HG02981 (cell line): ENCODE results near the gene ALDH8A1.
A peak's percentile ranks its signal among the peaks of the same experiment; 100 is the strongest.
"Not testable (repeated sequence)": the region's sequence is repeated elsewhere in the genome, so short reads cannot be mapped to it uniquely, and the experiment has no call there.

Experiments used
- ATAC-seq: cut with Tn5 transposase; IDR thresholded peaks from one replicate; pipeline ENCODE4 v1.9.1; 2021; ENCODE audit warnings: mild to moderate bottlenecking, moderate library complexity; ENCODE audit not compliant: unreplicated experiment

ALDH8A1 gene

DNA sequence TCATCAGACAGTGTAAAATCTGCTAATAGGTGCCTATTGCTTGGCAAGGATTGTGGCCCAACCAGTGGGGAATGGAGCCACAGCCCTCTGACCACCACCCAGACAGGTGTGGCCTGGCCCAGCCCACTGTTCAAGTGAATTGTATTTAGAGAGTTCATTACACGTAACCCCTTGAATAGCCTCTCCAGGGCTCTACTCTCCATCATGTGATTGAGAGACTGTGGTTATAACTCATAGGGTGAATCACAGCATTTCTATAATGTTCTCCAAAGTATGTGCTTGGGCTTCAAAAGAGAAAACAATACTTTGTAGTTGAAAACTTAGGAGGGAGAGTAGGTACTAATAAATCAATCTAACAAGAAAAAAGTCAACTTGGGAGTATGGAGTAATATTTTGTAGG lies 38.4 kb downstream of the ALDH8A1 start:
- ATAC-seq, result no peak

DNA sequence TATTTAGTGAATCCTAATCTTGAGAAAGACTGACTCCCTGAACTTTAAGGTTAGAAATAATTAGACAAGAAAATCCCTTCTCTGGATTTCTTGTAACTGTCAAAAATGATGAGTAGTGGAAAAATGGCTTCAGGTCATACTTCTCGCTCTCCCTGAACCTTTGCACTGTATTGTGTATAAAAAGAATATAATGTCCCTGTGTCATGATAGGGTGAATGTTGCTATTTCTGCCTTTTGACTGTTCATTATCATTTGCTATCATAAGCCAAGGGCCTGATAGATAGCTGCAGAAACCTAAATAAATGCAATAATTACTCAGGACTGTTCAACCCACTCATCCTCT lies 39.3 kb downstream of the ALDH8A1 start:
- ATAC-seq, result no peak

DNA sequence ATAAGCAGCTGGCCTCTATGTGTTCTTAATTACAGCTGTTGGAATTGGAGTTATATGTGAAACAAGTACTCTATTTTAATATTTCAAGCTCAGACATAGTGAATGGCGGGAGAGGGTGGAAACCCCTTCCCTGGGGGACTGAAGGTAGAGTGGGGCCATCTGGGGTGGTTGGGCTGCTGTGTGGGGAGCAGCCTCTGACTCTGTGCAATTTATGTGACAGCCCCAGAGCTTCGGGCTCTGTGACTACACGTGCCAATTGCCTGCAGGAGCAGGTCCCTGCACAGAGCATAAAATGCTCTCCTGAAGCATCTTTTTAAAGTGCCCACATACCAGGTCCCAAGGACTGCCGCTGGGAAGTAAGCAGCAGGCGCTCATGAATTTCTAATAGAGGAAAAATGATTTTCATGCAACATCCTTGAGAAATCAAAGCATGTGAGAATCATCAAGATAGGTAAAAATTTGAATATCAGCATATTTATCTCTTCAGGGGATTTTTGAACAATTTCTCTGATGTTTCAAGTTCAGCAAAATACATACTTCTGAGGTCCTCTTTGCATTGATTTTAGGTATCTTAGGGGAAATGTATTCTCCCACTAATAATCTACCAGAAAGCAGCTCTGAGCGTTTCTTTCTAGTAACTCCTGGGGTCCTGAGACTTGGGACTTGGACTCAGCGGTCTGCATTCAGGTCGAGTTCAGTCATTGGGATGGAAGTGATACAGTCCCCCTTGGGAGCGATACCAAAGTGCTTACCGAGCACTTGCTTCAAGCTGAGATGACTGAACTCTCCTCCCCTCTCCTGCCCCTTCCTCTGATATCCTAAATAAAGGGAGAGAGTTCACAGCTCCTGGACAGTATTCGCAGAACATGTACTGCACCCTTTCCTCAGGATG lies 40.0 kb downstream of the ALDH8A1 start:
- ATAC-seq, result no peak

DNA sequence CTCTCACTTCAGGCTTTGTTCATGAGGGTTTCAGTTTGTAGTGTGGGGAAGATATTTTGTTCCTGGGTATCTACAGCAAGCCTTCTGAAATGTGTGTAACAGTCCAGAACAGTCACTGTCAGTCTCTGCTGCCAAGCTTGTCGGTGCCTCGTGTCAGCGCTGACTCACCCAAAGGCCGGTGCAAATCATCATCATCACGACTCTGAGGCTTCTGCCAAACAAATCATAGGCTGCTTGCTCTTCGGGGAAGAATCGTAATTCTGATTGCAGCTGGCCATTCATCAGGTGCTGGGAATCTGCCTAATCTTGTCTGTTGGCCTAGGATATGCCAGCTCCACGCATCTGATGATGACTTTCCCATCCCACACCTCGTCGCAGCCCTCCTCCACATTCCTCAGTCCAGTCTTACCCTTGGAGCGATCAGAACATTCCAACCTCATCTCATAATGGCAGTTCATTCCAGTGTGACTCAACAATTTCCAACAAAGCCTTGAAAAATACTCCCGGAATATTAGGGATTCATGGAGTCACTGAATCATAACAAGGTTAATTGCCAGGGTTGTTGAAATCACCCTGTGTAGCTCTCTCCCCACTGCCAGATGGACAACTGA lies 40.9 kb downstream of the ALDH8A1 start:
- no peak for ATAC-seq

DNA sequence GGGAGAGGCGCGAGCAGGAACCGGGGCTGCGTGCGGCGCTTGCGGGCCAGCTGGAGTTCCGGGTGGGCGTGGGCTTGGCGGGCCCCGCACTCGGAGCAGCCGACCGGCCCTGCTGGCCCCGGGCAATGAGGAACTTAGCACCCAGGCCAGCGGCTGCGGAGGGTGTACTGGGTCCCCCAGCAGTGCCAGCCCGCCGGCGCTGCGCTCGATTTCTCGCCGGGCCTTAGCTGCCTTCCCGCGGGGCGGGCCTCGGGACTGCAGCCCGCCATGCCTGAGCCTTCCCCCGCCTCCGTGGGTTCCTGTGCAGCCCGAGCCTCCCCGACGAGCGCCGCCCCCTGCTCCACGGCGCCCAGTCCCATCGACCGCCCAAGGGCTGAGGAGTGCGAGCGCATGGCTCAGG lies 45.2 kb downstream of the ALDH8A1 start:
- ATAC-seq, result not testable (repeated sequence)

DNA sequence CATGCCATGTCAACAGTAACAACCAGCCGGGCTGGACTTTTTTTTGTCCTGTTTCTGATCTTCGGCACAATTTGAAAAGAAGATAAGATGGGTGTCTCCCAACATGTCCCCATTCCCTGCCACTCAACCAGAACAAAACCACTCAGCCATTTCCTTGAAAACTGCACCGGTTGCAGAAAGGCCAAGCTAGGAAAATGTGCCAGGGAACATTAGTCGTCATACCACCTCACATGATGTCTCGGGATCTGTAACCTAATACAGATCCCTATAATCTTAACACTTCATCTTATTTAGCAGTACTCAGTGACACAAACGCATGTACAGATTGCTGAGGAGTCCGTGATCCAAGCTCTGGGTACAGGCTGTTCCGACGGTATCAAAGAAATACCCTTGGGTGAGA lies 46.5 kb downstream of the ALDH8A1 start:
- ATAC-seq, result no peak

DNA sequence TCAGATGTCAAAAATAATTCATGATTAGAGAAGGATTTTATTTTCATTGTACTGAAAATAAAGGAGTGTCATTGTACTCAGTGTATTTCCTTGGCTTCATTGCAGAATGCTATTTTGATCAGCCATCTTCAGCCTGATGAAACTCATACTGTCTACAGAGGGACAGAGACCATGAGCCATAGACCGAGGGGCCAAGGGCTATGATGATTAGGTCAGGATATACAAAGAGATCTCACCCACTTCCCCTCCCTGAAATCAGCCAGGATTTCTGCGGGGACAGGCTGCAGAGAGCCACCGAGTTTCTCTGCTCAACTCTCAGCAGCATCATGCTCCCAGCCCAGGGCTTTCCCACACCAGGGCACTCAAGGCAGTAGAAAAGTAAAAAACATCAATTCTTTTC lies 47.0 kb downstream of the ALDH8A1 start:
- ATAC-seq, result no peak

DNA sequence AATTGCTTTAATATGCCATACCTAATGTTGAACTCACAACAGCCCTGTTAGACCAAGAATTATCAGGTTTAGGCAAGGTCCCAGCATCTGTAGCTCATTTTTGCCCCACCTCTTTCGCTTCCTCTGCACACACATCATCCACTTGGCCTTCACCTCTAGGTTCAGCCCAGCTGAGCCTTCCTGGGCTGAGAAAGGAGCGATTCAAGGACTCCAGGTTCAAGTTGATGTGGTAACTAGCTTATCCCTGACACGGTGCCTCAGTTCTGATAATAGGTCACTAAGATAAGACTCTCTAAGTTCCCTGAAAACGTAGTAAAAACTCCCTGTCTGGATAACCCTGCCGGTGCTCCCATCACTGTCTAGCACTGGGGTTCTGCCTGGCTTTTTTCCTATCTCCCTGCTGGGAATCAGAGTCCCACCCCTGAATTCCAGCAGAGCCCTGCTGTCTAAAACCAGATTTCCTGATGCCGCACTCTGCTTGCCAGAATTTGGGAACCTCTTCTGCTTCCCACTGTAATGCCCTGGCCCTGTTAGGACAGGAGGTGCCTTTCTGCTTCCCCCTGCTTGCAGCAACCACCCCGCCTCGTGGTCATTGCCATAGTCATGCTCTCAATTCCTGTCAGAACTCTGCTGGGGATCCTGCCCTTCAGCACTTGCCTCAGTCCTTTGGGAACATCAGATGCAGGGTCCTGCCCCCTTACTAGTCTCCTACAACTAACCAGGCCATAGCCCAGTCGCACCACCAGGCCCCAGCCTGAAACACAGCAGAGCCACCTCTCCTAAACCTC lies 47.6 kb downstream of the ALDH8A1 start:
- no peak for ATAC-seq

DNA sequence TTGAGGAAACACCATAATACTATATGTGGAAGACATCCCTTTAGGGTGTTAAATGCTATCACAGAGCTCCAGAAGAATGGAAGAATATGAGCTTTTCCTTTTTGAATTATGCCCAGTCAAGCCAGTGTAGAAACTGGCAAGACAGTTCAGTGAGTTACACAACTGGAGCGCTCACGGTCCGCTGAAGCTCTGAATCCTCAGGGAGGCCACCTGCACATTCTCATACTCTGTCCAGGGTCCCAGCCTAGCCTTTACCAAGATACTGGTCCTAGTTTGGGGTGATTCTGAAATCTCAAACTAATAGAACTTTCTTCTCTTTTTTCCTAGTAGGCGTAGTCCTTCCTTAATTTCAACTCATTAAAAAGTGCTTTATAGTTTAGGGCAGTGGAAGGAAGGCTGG lies 51.3 kb downstream of the ALDH8A1 start:
- ATAC-seq, result no peak

DNA sequence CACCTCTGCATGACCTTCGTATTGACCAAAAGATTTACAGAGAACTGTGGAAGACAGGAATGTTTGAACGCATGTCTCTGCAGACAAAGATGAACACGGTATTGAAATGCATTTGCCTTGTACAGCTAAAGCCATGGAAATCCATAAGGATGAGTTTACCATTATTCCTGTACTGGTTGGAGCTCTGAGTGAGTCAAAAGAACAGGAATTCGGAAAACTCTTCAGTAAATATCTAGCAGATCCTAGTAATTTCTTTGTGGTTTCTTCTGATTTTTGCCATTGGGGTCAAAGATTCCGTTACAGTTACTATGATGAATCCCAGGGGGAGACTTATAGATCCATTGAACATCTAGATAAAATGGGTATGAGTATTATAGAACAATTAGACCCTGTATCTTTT lies 51.7 kb downstream of the ALDH8A1 start:
- not testable (repeated sequence) for ATAC-seq

DNA sequence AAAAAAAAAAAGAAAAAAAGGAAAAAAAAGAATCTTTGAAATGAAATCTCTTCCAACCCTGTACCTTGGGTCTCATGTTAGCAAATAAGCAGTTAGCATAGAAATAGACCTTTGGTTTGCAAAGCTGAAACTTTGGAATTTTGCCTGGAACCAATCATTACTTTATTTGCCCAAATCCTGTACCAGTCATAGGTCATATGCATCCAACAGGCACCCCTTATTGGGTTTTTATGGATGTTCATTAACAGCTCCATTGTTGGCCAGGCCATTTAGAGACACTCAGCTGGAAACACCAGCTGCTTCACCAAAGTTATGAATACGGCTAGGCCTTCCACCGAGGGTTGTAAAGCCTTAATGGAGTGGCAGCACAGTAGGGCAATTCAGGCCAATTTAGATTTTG lies 53.0 kb downstream of the ALDH8A1 start:
- no peak for ATAC-seq

DNA sequence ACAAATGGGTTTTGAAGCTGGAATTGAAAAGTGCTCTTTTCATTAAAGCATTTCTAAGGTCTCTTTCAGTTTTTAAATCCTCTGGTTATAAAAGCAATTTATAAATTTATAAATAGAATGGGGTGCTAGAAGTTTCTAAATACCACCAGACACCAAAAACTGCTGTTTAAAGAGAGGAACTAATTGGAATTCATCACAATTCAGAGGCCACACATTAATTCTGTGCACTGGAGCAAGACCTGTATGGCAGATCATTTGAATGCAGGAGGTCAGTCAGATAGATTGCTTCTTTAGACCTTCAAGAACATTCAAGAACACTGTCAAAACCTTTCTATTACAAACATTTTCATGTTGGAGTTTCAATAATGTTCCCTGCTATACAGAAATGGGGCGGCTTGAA lies 55.1 kb downstream of the ALDH8A1 start:
- ATAC-seq, result no peak

DNA sequence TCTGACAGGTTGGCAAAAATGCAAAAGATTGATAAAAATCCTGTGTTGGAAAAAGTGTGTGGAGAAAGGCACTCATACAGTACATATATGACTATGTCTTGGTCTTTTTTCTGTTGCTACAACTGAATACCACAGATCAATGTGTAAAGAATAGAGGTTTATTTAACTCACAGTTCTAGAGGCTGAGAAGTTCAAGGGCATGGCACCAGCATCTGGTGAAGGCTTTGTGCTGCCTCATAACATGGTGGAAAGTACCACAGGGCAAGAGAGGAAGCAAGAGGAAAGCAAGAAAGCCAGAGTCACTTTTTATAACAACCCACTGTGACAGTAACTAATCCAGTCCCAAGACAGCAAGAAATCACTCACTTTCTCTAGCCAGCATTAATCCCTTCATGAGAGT lies 57.5 kb downstream of the ALDH8A1 start:
- no peak for ATAC-seq

DNA sequence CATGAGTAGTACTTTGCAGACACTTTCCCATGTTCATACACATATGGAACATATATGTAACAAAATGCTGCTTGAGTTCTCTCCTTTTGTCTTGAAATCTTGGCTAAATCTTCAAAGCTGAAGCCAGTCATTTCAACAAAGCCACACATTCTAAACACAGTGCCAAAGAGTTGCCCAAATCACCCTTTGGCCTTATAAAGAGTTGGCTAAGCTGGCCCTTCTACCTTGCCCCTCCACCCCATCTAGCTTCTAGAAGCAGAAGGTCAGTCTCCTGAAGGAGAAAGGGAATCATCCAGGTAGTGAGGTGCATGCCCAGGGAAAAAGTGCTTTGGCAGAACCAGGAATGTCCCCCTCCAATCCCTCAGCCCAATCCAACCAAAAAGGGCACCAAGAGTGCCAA lies 58.3 kb downstream of the ALDH8A1 start:
- ATAC-seq, result no peak

DNA sequence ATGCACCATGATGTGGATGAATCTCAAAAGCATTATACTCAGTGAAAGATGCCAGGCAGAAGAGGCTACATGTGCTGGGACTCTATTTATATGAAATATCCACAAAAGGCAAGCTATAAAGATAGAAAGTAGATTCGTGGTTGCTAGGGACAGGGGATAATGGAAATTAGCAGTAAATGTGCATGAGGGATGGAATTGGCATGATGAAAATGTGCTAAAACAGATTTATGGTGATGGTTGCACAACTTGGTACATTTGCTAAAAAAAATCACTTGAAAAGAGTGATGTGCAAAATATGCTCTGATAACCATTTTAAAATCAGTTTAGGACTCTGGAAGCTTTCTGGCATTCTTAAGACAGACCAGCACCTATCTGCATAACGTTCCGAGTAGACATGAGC lies 61.6 kb downstream of the ALDH8A1 start:
- ATAC-seq, result no peak

DNA sequence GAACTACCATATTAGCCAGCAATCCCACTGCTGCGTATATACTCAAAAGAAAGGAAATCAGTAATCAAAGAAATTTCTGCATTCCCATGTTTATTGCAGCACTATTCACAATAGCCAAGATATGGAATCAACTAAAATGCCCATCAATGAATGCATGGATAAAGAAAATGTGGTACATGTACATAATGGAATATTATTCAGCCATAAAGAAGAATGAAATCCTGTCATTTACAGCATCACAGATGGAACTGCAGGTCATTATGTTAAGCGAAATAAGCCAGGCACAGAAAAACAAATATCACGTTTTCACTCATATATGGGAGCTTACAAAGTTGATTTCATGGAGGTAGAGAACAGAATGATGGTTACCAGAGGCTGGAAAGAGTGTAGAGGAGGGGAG lies 65.1 kb downstream of the ALDH8A1 start:
- ATAC-seq, result no peak

DNA sequence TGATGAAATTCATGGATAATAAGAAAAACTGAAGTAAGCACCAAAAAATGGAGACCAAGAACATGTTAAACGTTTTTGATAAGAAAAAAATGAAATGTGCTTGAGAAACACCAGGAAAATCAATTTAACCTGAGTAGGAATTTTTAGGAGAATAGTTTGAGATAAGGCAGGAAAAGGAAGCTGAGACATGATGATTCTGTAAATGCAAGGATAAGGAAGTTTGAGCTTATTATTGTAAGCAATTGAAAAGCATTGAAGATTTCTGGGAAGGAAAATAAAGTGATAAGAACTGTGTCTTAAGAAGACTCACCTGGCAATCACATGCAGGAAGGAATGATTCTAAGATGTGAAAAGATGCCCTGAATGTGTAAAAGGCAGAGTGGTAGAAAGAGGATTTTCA lies 66.6 kb downstream of the ALDH8A1 start:
- ATAC-seq, result no peak

DNA sequence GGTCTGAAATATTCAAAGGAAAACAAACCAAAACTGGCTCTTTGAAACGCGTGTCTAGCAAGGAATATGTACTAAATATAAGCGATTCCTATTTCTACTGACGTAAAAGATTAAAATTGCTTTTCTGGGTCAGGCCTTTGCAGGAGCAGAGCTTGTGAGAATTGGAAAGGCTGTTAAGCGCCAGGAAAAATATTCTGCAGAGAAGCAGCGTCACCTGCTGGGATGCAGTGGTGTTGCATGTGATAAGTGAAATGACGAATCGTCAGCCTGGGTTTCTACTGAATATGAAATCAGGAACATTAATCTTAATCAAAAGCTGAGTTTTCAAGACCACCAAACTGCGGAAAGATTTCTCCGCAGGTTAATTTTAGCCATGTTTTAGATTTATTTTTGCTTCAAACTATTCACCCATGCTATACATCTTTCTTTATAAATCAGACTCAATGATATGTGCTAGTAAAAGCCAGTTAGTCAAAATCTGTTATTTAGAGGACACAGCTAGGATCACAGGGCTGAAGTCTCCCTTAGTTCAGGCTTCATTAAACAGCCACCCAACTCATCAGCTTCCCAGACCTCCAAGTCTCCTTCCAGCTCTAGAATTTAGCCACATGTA lies 67.4 kb downstream of the ALDH8A1 start:
- peak; percentile 63 for ATAC-seq

DNA sequence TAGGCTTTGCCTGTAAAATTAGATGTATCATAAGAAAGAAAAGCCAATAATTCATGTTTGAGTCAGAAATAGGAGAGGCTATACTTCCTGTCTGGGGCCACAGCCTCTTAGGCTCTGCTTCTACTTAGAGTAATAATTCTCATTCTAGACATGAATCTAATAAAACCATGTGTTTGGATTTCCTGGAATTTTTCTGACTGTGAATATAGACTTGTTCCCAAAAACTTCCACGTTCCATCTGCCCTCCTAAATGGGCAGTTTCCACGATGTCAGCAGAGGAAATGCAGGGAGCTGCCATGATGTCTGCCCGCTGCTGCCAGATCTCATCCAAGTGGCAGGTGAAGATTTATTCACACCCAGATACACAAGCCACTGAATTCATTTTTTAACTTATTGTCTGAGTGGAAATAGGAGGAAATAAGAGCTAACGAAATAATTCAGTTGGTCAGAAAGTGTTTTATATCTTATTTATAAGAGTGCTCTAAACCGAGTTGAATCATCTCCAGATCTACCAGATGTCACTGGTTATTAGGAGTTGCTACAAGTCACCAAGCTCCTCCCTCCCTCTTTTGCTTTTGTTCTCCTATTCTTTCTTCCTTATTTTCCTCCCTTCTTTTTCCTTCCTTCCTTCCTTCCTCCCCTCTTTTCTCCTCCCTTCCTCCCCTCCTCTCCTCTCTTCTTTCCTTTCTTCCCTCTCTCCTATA lies 69.3 kb downstream of the ALDH8A1 start:
- ATAC-seq, result no peak

DNA sequence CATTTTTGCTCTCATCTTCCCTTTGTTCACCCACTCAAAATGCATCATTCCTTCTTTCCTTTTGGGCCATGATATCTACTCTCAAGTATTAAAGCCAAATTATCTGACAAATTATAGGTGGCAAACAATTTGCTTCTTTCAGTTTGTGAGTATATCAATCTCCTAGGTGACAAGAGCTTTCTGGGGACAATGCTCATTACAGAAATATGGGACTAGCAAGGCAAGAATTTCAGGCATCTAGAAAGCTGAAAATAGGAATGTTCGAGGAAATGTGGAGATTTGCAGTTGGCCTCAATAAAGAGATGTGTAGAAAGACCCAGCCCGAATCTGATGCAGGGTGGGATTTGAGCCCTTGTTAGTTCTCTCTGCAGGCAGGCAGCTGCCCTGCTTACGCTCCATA lies 71.8 kb downstream of the ALDH8A1 start:
- ATAC-seq, result no peak

DNA sequence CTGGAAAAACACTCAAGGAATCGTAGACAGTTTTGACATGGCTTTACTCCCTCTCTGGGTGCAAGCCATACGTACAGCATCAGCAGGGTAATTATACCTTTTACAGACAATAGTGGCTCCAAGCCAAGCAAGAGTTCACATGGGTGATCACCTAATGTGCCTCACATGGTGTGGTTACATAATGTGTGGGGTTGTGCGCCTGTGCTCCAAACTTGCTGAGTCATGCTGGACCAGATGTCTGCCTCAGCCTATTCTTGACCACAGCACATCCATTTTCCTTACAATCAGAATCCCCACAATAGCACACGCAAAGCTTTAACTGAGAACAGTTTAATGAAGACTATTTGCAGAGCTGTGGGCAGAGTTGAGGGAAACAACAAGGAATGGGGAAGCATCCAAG lies 74.5 kb downstream of the ALDH8A1 start:
- ATAC-seq, result no peak
